HepG2 (cell line): Measurements from ENCODE around the gene MMP12.

Source experiments
- GTF2F1 ChIP-seq: fragments of 150-350 bp; IDR thresholded peaks from 2 replicates; pipeline ENCODE4 v1.6.1; 2014; ENCODE audit warnings: low read length
- JUN ChIP-seq: sonication (generic); formaldehyde crosslinking; IDR thresholded peaks from 2 replicates; pipeline ENCODE4 v1.4.0; 2020; ENCODE audit warnings: mild to moderate bottlenecking, missing genetic modification reagents
- ZNF263 ChIP-seq: sonication (generic); formaldehyde crosslinking; IDR thresholded peaks from 2 replicates; pipeline ENCODE4 v1.4.0; 2020; ENCODE audit warnings: missing genetic modification reagents
- ZNF274 ChIP-seq: sonication (generic); formaldehyde crosslinking; IDR thresholded peaks from 2 replicates; pipeline ENCODE4 v1.5.1; 2020; ENCODE audit warnings: mild to moderate bottlenecking, missing genetic modification reagents
- ZNF552 ChIP-seq: sonication (generic); formaldehyde crosslinking; IDR thresholded peaks from 2 replicates; pipeline ENCODE4 v1.9.0; 2022; ENCODE audit warnings: missing genetic modification reagents, mild to moderate bottlenecking, borderline replicate concordance
- ZNF556 ChIP-seq: sonication (generic); formaldehyde crosslinking; IDR thresholded peaks from 2 replicates; pipeline ENCODE4 v1.4.0; 2020; ENCODE audit warnings: mild to moderate bottlenecking, missing genetic modification reagents, borderline replicate concordance
- ZNF670 ChIP-seq: sonication (generic); formaldehyde crosslinking; IDR thresholded peaks from 2 replicates; pipeline ENCODE4 v1.8.0; 2022; ENCODE audit warnings: mild to moderate bottlenecking, missing genetic modification reagents, borderline replicate concordance
- ZNF777 ChIP-seq: sonication (generic); formaldehyde crosslinking; IDR thresholded peaks from 2 replicates; pipeline ENCODE4 v1.4.0; 2020; ENCODE audit warnings: missing genetic modification reagents
- TF ChIP-seq, protein P1 (sequence below): sonication (generic); formaldehyde crosslinking; IDR thresholded peaks from 2 replicates; pipeline ENCODE4 v1.5.0; 2020; ENCODE audit warnings: missing genetic modification reagents
- TF ChIP-seq, protein P2 (sequence below): sonication (generic); formaldehyde crosslinking; IDR thresholded peaks from 2 replicates; pipeline ENCODE4 v1.4.0; 2020; ENCODE audit warnings: missing genetic modification reagents, borderline replicate concordance
- TF ChIP-seq, protein P3 (sequence below): IDR thresholded peaks from 2 replicates; pipeline ENCODE4 v1.6.1; 2012; ENCODE audit warnings: inconsistent platforms
- TF ChIP-seq, protein P4 (sequence below): sonication (generic); formaldehyde crosslinking; IDR thresholded peaks from 2 replicates; pipeline ENCODE4 v1.5.0; 2020; ENCODE audit warnings: mild to moderate bottlenecking, missing genetic modification reagents, moderate library complexity
- TF ChIP-seq, protein P5 (sequence below): sonication (generic); formaldehyde crosslinking; IDR thresholded peaks from 2 replicates; pipeline ENCODE4 v1.4.0; 2020; ENCODE audit warnings: missing genetic modification reagents

DNA sequence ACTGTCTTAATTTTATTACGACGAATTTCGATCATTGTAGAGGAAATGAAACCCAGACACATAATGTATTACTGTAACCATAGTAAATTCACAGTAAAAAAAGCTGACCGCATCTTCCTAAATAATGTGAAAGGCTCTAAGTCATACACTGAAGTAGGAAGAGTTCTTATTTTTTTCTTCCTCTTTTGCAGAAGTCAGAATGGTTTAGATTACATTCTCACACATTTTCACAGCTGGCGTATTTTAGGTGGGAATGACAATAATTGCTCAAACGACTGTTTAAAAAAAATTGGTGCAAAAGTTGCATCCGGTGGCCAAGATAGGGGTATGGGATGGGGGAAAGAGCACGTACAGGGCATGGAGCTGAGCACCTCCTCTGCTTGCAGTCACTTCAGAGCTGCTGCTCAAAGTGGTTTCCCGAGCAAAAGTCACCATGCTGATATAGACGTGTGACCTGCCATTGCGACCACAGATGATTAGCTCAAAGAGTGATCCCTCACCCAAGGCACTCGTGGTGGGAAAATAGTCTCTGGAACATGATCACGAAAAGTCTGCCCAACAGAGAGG, 45.4 kb upstream of the MMP12 start:
- TF ChIP-seq ZNF556 (CRISPR knock-in tag) = no peak
- TF ChIP-seq, protein P1, sequence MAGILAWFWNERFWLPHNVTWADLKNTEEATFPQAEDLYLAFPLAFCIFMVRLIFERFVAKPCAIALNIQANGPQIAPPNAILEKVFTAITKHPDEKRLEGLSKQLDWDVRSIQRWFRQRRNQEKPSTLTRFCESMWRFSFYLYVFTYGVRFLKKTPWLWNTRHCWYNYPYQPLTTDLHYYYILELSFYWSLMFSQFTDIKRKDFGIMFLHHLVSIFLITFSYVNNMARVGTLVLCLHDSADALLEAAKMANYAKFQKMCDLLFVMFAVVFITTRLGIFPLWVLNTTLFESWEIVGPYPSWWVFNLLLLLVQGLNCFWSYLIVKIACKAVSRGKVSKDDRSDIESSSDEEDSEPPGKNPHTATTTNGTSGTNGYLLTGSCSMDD (CRISPR knock-in tag) = no peak
- TF ChIP-seq, protein P2, sequence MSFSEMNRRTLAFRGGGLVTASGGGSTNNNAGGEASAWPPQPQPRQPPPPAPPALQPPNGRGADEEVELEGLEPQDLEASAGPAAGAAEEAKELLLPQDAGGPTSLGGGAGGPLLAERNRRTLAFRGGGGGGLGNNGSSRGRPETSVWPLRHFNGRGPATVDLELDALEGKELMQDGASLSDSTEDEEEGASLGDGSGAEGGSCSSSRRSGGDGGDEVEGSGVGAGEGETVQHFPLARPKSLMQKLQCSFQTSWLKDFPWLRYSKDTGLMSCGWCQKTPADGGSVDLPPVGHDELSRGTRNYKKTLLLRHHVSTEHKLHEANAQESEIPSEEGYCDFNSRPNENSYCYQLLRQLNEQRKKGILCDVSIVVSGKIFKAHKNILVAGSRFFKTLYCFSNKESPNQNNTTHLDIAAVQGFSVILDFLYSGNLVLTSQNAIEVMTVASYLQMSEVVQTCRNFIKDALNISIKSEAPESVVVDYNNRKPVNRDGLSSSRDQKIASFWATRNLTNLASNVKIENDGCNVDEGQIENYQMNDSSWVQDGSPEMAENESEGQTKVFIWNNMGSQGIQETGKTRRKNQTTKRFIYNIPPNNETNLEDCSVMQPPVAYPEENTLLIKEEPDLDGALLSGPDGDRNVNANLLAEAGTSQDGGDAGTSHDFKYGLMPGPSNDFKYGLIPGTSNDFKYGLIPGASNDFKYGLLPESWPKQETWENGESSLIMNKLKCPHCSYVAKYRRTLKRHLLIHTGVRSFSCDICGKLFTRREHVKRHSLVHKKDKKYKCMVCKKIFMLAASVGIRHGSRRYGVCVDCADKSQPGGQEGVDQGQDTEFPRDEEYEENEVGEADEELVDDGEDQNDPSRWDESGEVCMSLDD (CRISPR knock-in tag) = no peak
- TF ChIP-seq ZNF777 (CRISPR knock-in tag) = no peak
- no peak for TF ChIP-seq ZNF552 (CRISPR knock-in tag)
- no peak for TF ChIP-seq ZNF263 (CRISPR knock-in tag)
- TF ChIP-seq, protein P3, sequence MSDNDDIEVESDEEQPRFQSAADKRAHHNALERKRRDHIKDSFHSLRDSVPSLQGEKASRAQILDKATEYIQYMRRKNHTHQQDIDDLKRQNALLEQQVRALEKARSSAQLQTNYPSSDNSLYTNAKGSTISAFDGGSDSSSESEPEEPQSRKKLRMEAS = no peak
- TF ChIP-seq ZNF670 (CRISPR knock-in tag) = no peak
- no peak for TF ChIP-seq GTF2F1
- TF ChIP-seq, protein P4, sequence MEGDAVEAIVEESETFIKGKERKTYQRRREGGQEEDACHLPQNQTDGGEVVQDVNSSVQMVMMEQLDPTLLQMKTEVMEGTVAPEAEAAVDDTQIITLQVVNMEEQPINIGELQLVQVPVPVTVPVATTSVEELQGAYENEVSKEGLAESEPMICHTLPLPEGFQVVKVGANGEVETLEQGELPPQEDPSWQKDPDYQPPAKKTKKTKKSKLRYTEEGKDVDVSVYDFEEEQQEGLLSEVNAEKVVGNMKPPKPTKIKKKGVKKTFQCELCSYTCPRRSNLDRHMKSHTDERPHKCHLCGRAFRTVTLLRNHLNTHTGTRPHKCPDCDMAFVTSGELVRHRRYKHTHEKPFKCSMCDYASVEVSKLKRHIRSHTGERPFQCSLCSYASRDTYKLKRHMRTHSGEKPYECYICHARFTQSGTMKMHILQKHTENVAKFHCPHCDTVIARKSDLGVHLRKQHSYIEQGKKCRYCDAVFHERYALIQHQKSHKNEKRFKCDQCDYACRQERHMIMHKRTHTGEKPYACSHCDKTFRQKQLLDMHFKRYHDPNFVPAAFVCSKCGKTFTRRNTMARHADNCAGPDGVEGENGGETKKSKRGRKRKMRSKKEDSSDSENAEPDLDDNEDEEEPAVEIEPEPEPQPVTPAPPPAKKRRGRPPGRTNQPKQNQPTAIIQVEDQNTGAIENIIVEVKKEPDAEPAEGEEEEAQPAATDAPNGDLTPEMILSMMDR = no peak
- TF ChIP-seq JUN (CRISPR knock-in tag) = no peak
- TF ChIP-seq, protein P5, sequence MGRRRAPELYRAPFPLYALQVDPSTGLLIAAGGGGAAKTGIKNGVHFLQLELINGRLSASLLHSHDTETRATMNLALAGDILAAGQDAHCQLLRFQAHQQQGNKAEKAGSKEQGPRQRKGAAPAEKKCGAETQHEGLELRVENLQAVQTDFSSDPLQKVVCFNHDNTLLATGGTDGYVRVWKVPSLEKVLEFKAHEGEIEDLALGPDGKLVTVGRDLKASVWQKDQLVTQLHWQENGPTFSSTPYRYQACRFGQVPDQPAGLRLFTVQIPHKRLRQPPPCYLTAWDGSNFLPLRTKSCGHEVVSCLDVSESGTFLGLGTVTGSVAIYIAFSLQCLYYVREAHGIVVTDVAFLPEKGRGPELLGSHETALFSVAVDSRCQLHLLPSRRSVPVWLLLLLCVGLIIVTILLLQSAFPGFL = no peak
- TF ChIP-seq ZNF274 (CRISPR knock-in tag) = no peak
